HG03097 (cell line): ENCODE results near the gene ASB13.
"Not testable (repeated sequence)": the region's sequence is repeated elsewhere in the genome, so short reads cannot be mapped to it uniquely, and the experiment has no call there.

Experiments used
- ATAC-seq: cut with Tn5 transposase; IDR thresholded peaks from one replicate; pipeline ENCODE4 v1.9.1; 2021; ENCODE audit not compliant: unreplicated experiment, low FRiP score

Gene ASB13

DNA sequence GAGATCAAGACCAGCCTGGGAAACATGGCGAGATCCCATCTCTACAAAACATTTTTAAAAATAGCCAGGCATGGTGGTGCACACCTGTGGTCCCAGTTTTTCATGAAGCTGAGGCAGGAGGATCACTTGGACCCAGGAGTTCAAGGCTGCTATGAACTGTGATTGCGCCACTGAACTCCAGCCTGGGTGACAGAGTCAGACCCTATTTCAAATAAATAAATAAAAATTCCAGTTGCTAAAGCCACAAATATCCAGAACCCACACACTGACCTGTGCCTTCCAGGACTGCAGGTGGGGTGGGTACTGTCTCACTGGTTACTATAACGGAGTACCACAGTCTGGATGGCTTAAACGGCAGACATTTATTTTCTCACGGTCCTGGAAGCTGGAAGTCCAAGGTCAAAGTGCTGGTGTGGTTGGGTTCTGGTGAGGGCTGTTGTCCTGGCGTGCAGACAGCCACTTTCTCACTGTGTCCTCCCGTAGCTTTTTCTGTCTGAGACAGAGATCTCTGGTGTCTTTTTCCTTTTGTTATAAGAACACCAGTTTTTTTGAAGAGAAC, 38.8 kb downstream of the ASB13 start:
- no peak for ATAC-seq

DNA sequence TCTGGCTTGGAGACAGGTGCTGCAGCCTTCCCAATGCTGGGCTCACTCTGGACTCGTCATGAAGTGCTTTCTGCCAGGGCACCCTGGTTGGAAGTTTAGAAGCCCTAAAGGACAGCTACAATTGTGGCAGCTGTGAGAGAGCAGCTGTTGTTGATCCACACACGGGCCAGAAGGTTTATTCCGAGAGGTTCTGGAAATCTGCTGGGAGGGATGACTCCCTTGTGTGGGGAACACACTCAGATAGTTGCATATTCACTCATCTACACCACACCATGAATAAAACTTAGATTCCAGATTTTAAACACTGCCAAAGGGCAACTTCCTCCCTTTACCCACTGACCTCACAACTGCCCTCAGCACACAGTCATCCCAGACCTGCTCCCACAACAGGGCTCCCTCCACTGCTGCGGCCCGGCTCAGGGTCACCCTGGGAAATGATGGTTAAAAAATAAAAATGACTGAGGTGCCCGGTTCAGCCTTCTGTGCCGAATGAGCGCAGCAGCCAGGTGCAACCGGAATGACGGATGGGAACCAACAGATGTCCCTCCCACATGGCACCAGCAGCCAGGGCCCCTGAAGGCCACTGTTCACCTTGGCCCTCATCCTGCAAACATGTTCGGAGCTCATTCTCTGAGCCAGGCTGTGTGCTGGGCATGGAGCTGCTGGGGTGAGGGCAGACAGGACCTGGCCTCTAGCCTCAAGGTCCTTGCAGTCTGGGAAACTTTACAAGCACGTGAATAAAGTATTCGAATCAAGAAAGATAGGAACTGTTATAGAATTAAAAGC, 40.2 kb downstream of the ASB13 start:
- ATAC-seq: no peak

GRCh38 chr10:5624701-5625100, 41.7 kb downstream of the ASB13 start:
- no peak for ATAC-seq

- ATAC-seq: peak; percentile 91
Observed at GRCh38 chr10:5623081-5623748, 43.2 kb downstream of the ASB13 start.

GRCh38 chr10:5622186-5622960, 44.0 kb downstream of the ASB13 start:
- no peak for ATAC-seq

GRCh38 chr10:5621371-5621770, 45.0 kb downstream of the ASB13 start:
- not testable (repeated sequence) for ATAC-seq

DNA sequence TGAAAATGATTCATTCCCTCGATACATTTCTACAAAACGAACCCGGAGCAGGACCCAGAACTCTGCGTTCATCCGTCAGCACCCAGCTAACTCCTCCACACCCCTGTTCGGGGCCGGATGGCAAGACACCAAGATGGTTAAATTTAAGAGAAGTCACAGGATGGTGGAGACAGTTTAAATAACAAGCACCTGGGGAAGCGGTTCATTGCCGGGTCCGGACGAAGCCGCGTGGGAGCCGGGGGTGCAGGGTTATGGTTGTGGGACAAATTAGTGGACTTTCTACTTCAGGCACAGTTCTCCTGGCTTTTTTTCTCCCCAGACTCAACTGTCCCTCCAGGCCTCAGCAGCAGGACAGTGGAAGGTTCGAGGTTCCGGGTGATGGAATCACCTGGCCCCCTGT, 45.4 kb downstream of the ASB13 start:
- no peak for ATAC-seq

GRCh38 chr10:5620223-5620721, 46.1 kb downstream of the ASB13 start:
- ATAC-seq: no peak

- no peak for ATAC-seq
Observed at GRCh38 chr10:5619362-5620211, 46.8 kb downstream of the ASB13 start.

DNA sequence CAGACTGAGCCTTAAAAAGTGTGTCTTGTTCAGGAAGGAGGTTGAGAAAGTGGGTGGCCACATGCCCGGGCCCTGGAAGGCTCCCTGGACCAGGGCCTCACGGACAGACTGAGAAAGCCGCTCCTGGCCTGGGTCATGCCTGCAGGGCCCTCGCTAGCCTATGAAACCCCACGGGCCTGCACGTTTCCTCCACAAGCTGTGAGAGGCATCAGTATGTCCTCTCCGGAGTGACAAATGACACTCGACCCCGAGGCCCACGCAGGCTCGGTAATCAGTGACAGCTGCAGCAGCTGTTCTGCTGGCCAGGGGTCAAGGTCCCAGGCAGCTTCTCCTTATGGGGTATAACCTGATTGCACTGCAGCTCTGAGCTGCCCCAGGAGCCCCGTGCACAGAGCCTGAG, 47.6 kb downstream of the ASB13 start:
- ATAC-seq: no peak

DNA sequence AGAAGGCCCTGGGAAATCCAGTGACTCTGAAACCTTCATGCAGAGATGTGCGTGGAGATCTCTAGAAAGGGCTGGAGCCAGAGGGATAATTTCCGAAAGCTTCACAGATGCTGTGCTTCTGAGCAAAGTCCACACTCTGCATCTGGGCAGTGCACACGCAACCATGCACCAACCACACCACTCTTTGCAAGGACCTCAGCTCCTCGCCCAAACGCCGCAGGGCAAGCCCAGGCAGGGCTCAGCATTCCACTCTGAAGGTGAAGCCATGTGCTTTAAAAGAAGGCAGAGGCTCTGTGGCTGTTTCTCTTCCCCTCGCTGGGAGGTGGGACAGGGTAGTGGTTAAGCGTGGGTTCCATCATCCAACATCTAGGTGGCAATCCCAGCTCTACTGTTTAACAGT, 48.4 kb downstream of the ASB13 start:
- ATAC-seq: no peak

DNA sequence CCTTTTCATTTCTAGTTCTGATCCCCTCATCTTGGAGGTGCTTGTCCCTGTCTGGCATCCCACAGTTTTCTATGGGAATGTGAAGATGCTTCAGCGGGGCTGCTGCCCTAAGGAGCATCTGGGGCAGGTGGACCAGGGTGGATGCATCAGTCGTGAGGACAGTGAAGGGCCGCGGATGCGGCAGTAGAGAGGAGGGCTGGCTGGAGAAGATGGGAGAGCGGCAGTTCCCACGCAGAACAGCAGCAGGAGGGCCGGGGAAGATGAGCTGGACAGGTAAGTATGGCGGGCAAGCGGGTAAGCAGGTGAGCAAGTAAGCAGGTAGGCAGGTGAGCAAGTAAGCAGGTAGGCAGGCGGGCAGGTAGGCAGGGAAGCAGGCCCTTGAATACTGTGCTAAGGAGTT, 48.9 kb downstream of the ASB13 start:
- ATAC-seq: no peak

GRCh38 chr10:5616836-5617235, 49.6 kb downstream of the ASB13 start:
- no peak for ATAC-seq

DNA sequence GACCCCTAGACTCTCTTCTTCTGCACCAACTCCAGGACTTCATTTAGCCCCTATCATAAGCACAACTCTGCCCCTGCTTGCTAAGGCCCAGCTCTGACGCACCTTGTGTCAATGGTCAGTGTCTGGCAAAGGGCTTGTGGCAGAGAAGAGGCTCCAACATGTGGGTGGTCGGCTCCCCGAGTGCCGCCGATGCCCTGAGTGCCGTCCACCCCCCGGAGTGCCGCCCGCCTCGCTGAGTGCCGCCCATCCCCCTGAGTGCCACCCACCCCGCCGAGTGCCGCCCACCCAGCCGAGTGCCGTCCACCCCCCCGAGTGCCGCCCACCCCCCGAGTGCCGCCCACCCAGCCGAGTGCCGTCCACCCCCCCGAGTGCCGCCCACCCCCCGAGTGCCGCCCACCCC, 50.3 kb downstream of the ASB13 start:
- no peak for ATAC-seq

DNA sequence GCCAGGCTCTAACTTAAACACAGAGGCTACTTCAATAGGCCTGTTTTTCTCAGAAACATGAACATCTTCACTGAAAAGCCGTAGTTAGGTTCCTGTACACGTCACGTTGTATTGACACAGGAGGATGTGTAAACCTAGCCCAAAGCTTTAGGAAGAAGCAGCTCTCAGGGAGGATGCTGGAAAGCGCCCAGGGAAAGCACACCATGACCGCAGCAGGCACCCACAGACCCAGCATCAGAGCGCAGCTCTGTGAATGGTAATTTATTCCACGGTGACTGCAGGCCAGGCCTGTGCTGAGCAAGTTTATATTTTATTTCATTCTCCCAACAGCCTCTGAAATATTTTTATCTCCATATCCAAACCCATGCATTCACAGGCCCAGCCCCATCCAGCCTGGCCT, 51.1 kb downstream of the ASB13 start:
- no peak for ATAC-seq

- no peak for ATAC-seq
Observed at GRCh38 chr10:5614155-5614721, 52.2 kb downstream of the ASB13 start.

DNA sequence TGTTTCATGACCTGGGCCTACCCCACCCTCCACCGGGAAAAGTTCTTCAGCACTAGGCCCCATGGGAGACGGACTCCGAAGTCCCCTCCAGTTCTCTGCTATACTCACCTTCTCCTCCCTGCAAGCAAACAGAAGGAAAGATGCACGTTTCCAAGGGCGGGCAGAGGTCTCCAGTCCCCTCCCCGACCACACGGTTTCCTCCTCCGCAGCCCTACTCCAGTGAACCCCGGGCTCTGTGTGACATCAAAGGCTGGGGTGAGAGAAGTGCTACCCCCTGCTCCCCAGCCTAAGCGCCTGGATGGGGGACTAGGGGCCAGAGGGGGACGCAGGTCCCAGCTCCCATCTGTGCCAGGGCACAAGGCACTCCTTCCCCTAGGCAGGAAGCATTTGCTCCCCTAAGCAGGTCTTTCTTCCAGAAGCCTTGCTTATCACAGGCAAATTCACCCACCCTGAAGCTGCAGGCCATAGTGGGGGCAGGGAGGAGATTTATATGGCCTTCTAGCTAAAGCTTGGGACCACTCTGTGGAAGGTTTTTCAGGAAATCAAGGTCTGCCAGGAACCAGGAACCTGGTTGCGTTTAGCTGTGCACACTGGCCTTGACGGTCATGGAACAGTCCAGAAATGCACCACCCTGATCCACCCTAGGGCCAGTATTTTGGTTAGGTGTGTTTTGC, 52.8 kb downstream of the ASB13 start:
- ATAC-seq: no peak

GRCh38 chr10:5611899-5612680, 54.3 kb downstream of the ASB13 start:
- ATAC-seq: no peak
